ENCODE results near the gene ITM2C. TPM values are rescaled to one million over a fixed set of nuclear protein-coding genes. Genes with fewer than 3 reads are reported as not detected.
A peak's percentile ranks its signal among the peaks of the same experiment; 100 is the strongest.

Gene ITM2C
- 100 to 1,000 TPM; 325 to 928 (median 914) TPM for polyA plus RNA-seq (ENCODE audit: insufficient read length in 4 of 4)

- no peak for DNase-seq (ENCODE audit: low read depth in 4 of 4, low spot score in 3 of 4)
Measured at GRCh38 chr2:230864605-230865306, at the start of gene ITM2C. ITM2C (plus strand) TSS chr2:230864942; CDS start chr2:230865026, 84 bp downstream.

GRCh38 chr2:230815088-230815487, 49.7 kb upstream of the ITM2C start:
- no peak for DNase-seq (ENCODE audit: low read depth in 4 of 4, low spot score in 3 of 4)

GRCh38 chr2:230816735-230817134, 48.0 kb upstream of the ITM2C start:
- no peak for DNase-seq (ENCODE audit: low read depth in 4 of 4, low spot score in 3 of 4)

- DNase-seq (ENCODE audit: low read depth in 4 of 4, low spot score in 3 of 4) = no peak
Measured at GRCh38 chr2:230819433-230819832, 45.3 kb upstream of the ITM2C start.

GRCh38 chr2:230821261-230821990, 43.3 kb upstream of the ITM2C start:
- DNase-seq (ENCODE audit: low read depth in 4 of 4, low spot score in 3 of 4) = no peak

- no peak for DNase-seq (ENCODE audit: low read depth in 4 of 4, low spot score in 3 of 4)
Measured at GRCh38 chr2:230821991-230822520, 42.7 kb upstream of the ITM2C start.

GRCh38 chr2:230823264-230823964, 41.3 kb upstream of the ITM2C start:
- no peak for DNase-seq (ENCODE audit: low read depth in 4 of 4, low spot score in 3 of 4)

GRCh38 chr2:230824406-230824978, 40.2 kb upstream of the ITM2C start:
- peak; percentile 53 to 77 (median 75) for DNase-seq (ENCODE audit: low read depth in 4 of 4, low spot score in 3 of 4)

GRCh38 chr2:230825354-230825753, 39.4 kb upstream of the ITM2C start:
- DNase-seq (ENCODE audit: low read depth in 4 of 4, low spot score in 3 of 4) = no peak

- no peak for DNase-seq (ENCODE audit: low read depth in 4 of 4, low spot score in 3 of 4)
Measured at GRCh38 chr2:230827774-230828271, 36.9 kb upstream of the ITM2C start.

GRCh38 chr2:230828272-230828961, 36.3 kb upstream of the ITM2C start:
- no peak for DNase-seq (ENCODE audit: low read depth in 4 of 4, low spot score in 3 of 4)

GRCh38 chr2:230829293-230829692, 35.4 kb upstream of the ITM2C start:
- no peak for DNase-seq (ENCODE audit: low read depth in 4 of 4, low spot score in 3 of 4)

- no peak for DNase-seq (ENCODE audit: low read depth in 4 of 4, low spot score in 3 of 4)
Measured at GRCh38 chr2:230829959-230830358, 34.8 kb upstream of the ITM2C start.

GRCh38 chr2:230830428-230830827, 34.3 kb upstream of the ITM2C start:
- DNase-seq (ENCODE audit: low read depth in 4 of 4, low spot score in 3 of 4) = no peak

GRCh38 chr2:230840301-230840700, 24.4 kb upstream of the ITM2C start:
- no peak for DNase-seq (ENCODE audit: low read depth in 4 of 4, low spot score in 3 of 4)

- DNase-seq (ENCODE audit: low read depth in 4 of 4, low spot score in 3 of 4) = no peak
Measured at GRCh38 chr2:230842473-230842872, 22.3 kb upstream of the ITM2C start.

GRCh38 chr2:230843132-230843531, 21.6 kb upstream of the ITM2C start:
- no peak for DNase-seq (ENCODE audit: low read depth in 4 of 4, low spot score in 3 of 4)

- DNase-seq (ENCODE audit: low read depth in 4 of 4, low spot score in 3 of 4) = no peak
Measured at GRCh38 chr2:230846360-230846759, 18.4 kb upstream of the ITM2C start.

GRCh38 chr2:230847883-230848388, 16.8 kb upstream of the ITM2C start:
- no peak for DNase-seq (ENCODE audit: low read depth in 4 of 4, low spot score in 3 of 4)

Data from left renal pelvis (tissue), 4 donors.